ENCODE results near the gene GLRA2.

The GLRA2 gene

DNA sequence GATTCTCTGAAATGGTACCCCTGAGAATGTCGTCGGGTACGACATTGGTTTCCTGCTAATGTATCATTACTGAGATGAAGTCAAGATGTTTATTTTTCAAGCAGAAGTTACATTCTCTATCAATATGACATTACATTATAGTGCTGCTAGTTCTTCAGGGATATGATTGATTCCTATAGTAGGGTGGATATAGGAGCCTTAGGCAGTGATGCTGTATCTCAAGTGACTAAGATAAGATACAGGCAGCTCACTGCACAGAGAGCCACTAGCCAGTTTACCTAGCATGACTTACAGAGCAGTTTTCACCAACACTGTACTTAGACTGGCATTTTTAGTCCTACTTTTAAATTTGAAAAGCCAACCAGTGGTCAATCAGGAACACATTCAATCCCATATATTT, 188.6 kb downstream of the GLRA2 start:
- no peak for DNase-seq

GRCh38 chrX:14718403-14718802, 189.1 kb downstream of the GLRA2 start:
- no peak for DNase-seq

DNA sequence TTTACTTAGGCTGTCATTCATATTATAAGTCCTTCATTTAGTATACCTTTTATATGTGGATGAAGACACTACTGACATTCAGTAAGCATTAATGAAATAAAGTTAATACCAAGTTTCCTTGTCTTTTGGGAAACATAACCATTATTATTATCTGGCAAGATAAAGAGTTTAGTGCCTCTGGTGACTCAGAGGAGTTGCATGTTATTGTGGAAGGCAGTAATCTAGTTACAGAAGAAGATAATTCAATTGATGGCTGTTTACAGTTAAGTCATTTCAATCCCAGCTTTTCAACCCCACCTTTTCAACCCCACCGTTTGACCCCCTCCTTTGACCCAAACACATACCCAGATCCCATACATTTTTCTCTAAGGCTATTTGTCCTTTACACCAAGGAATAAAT, 199.7 kb downstream of the GLRA2 start:
- no peak for DNase-seq

GRCh38 chrX:14738643-14739042, 209.3 kb downstream of the GLRA2 start:
- no peak for DNase-seq

DNA sequence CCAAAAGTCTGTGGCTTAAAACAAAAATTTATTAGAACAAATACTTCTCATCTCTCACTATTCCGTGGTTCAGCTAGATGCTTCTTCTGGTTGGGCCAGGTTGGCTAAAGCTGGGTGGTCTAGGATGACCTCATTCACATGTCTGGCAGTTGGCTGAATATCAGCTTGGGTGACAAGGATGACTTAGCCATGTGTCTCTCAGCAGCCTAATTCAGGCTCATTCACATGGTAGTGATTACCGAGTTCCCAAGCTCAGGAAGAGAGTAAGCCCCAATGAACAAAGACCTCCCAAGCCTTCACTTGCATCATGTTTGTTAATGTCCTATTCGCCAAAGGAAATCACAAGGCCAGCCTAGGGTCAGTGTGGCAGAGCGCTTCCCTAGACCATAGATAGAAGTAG, 224.1 kb downstream of the GLRA2 start:
- DNase-seq = no peak

GRCh38 chrX:14758029-14758491, 228.7 kb downstream of the GLRA2 start:
- DNase-seq = no peak

- no peak for DNase-seq
Observed at GRCh38 chrX:14775416-14775815, 246.1 kb downstream of the GLRA2 start.

DNA sequence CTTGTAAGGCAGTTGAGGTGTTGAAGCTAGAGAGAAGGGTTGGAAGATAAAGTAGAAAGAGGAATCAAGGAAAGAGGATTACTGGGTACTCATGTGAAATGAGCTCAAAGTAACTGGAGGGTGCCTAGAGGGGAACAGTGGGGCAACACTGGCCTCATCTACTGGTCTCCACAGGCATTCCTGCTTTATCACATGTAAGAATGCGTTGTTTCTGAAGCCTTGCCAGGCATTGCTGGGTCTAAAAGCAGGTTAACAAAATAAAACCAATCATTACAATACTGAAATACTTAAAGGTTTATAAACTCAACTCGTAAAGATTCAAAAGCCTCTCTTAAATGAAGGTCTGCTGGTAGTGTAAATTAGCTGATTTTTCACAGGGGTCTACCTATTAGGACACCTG, 247.6 kb downstream of the GLRA2 start:
- DNase-seq = no peak

GRCh38 chrX:14777525-14777924, 248.2 kb downstream of the GLRA2 start:
- DNase-seq = no peak

DNA sequence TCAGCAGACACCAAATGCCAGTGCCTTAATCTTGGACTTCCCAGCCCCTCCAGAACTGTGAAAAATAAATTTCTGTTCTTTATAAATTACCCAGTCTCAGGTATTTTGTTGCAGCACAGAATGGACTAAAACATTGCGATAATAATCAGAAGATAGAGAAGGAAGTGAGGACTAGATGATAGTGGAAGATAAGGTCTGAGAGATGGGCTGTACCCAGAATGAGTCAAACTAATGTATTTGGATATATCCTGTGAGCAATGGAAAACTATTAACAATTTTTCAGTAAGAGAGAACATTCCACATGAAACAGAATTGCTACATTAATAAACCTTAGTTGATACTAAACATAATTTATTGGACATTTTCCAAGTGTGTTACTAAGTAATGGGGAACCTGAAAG, 250.2 kb downstream of the GLRA2 start:
- DNase-seq = no peak

Data from hematopoietic multipotent progenitor cell treated with erythropoietin and hydrocortisone succinate and interleukin-3 and kit ligand, for 6 days (in vitro differentiated cells).